GM12873 (cell line): ENCODE results near the gene RER1.

ENCODE experiments used
- TF ChIP-seq, protein P1 (sequence below): IDR thresholded peaks from 2 replicates; pipeline ENCODE4 v1.5.1; 2012; ENCODE audit warnings: low read depth, mild to moderate bottlenecking, moderate library complexity, low read length, control low read depth; ENCODE audit not compliant: insufficient read depth; ENCODE audit errors: missing control alignments

The RER1 gene

GRCh38 chr1:2363847-2364513 is 27.7 kb upstream of the RER1 start:
- TF ChIP-seq, protein P1, sequence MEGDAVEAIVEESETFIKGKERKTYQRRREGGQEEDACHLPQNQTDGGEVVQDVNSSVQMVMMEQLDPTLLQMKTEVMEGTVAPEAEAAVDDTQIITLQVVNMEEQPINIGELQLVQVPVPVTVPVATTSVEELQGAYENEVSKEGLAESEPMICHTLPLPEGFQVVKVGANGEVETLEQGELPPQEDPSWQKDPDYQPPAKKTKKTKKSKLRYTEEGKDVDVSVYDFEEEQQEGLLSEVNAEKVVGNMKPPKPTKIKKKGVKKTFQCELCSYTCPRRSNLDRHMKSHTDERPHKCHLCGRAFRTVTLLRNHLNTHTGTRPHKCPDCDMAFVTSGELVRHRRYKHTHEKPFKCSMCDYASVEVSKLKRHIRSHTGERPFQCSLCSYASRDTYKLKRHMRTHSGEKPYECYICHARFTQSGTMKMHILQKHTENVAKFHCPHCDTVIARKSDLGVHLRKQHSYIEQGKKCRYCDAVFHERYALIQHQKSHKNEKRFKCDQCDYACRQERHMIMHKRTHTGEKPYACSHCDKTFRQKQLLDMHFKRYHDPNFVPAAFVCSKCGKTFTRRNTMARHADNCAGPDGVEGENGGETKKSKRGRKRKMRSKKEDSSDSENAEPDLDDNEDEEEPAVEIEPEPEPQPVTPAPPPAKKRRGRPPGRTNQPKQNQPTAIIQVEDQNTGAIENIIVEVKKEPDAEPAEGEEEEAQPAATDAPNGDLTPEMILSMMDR = no peak

GRCh38 chr1:2368053-2368744 is 23.4 kb upstream of the RER1 start:
- TF ChIP-seq, protein P1 = no peak

DNA sequence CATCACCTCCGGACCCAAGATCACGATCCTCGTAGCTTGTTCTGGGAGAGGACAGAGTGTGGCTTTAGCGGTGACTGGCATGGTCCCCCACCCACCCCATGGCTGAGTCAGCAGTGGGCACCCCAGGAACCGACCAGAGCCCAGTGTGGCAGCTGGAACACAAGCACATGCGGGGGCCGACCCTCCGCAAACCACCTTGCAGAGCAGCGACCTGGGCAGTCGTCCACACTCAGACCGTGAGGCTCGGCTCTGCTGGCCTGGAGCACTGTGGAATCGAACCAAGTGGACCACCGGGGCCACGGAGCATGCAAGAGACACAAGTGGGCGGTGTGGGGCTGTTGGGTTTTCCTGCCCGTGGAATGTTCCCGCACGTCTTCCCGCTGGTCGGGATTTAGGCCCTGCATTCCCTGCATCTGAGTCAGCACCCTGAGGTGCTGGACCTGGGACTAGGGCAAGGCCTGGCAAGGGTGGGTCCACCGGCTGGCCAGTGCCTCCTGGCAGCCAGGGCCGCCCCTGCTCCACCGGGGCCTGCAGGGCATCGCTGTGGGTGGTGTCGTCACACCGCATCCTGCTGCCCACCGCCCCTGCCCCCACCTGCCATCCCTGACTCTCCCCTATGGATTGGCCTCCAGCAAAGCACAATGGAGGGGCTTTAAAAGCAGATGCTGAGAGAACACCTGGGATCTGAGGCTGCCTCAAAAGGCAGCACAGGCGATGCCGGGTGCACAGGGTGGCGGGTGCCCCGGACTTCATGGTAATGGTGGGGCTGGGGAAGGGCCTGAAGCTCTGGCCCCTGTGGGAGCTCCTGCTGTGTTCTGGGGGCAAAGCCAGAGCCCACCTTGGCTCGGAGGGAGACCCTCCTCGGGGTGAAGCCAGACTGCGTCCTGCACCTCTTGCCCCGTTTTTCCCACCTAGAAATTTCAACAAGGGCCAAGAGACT is 18.8 kb upstream of the RER1 start:
- TF ChIP-seq, protein P1 = no peak

- TF ChIP-seq, protein P1 = no peak
Observed at GRCh38 chr1:2373551-2374251, 17.9 kb upstream of the RER1 start.

DNA sequence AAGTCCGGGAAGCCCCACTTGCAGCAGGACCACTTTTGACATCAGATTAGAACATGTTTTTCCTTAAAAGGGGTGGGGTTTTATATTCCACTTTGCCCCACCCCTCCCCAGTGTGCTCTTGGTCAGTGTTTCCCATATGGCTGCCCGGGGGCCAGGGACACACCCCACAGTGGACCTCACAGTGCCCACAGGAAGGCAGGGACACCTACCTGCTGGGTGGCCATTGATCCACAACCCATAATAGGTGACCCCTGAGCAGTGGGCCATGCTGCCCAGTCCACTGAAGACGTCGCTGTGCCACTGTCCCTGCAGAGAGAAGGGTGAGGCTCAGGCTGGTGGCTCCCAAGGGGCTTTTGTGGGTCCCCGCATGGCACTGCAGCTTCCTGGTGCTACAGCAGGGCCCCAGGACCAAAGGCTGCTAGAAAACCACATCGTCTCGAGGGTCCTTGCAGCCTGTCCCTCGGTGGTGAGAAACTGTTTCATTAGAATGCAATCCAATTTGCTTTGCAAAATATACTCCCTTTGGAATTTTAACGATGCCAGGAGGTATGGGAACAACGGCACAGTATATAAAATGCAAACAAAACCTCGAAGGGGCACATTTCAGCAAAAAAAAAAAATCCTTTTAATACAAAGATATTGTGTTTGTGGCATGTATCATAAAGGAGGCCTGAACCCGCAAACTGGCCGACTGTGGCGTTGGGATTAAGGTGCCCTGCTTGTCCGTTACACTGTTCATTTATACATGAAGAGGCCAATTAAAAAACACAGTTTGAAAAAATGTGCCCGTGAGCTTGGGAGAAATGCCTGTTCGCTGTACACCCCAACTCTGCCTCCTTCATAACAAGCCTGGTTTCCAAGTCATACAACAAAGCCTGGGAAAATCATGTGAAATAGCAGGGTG is 17.1 kb upstream of the RER1 start:
- TF ChIP-seq, protein P1 = no peak

DNA sequence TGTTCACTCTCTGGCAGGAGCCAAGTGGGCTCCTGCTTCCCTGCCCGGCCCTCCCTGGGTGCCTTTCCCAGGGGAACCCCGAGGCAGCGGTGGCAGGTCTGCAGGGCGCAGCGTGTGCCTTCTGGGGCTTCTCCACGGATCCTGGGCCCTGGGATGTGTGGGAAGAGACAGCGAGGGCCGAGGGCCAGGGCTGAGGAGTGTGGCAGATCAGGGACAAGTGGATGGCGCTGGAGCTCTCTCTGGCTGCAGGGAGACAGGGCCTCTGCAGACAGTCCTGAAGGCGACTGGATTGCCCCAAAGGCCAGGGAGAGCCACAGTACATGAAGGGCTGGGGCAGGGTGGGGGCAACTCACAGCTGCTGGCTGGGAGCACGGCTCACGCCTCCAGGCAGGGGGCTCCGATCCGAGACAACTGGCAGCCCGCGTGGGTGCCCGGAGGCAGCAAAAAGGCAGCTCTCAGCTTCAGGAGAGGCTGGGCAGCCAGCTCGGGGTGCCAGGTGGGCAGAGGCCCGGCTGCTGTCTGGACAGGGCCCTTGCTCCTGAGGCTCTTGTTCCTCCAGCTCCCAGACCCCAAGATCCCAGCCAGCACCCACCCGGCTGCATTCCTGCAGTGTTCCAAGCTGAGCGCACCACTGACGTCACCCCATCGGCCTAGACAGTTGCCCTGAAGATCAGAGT is 16.3 kb upstream of the RER1 start:
- TF ChIP-seq, protein P1 = no peak
